ENCODE measurements around the gene NIPAL4. TPM values are rescaled to one million over a fixed set of nuclear protein-coding genes. Genes with fewer than 3 reads are reported as not detected.

The NIPAL4 gene
- polyA plus RNA-seq, 1 donor from 2014 or later: not detected

DNA sequence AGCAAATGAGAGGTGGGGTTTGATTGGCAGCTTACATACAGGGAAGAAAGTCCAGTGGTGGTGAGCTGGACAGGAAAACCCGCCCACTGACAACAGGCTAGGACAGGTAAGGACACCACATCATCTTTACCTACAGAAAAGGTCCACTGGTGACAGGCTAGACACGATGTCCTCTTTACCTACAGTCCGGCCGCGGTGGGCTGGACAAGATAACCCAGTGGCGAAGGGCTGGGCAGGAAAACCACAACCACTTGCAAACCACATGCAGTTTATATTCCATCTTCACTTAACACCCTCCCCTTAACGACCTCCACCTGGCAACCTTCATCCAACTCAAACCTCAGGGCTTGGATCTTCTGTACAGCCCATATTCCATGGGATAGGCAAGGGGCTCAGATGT, 5.0 kb upstream of the NIPAL4 start:
- Histone ChIP-seq H2AFZ (ENCODE audit: low read depth, low read length) (no peak overlapping the region), H4K20me1 (ENCODE audit: insufficient read depth) (no peaks in the 10 kb centered on the region), H3K4me2 (ENCODE audit: low read length) (no peak overlapping the region), H3K4me3 (ENCODE audit: low read length) (no peak overlapping the region), H3F3A (ENCODE audit: insufficient read depth, low read length, poor library complexity, severe bottlenecking) (no peaks in the 10 kb centered on the region), H3K79me2 (replicated peaks; ENCODE audit: insufficient read depth, low read length) (no peaks in the 10 kb centered on the region), H3K9me2 (ENCODE audit: insufficient read depth, low read length) (no peaks in the 10 kb centered on the region), H3K27me3 (ENCODE audit: insufficient read depth, low read depth, low read length) (peaks cover 17% of the 10 kb centered on the region), H3K36me3 (ENCODE audit: insufficient read depth, low read length) (no peaks in the 10 kb centered on the region), H3K27ac (ENCODE audit: low read length) (no peak overlapping the region), H3K9ac (ENCODE audit: low read length) (no peak overlapping the region), H3K9me3 (ENCODE audit: low read length) (no peaks in the 10 kb centered on the region)
- TF ChIP-seq, protein P1, sequence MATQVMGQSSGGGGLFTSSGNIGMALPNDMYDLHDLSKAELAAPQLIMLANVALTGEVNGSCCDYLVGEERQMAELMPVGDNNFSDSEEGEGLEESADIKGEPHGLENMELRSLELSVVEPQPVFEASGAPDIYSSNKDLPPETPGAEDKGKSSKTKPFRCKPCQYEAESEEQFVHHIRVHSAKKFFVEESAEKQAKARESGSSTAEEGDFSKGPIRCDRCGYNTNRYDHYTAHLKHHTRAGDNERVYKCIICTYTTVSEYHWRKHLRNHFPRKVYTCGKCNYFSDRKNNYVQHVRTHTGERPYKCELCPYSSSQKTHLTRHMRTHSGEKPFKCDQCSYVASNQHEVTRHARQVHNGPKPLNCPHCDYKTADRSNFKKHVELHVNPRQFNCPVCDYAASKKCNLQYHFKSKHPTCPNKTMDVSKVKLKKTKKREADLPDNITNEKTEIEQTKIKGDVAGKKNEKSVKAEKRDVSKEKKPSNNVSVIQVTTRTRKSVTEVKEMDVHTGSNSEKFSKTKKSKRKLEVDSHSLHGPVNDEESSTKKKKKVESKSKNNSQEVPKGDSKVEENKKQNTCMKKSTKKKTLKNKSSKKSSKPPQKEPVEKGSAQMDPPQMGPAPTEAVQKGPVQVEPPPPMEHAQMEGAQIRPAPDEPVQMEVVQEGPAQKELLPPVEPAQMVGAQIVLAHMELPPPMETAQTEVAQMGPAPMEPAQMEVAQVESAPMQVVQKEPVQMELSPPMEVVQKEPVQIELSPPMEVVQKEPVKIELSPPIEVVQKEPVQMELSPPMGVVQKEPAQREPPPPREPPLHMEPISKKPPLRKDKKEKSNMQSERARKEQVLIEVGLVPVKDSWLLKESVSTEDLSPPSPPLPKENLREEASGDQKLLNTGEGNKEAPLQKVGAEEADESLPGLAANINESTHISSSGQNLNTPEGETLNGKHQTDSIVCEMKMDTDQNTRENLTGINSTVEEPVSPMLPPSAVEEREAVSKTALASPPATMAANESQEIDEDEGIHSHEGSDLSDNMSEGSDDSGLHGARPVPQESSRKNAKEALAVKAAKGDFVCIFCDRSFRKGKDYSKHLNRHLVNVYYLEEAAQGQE (IDR thresholded peaks at IDR 0.05; ENCODE audit: borderline replicate concordance): no peak
- TF ChIP-seq MXI1 (conservative IDR thresholded peaks at IDR 0.05; ENCODE audit: poor library complexity, severe bottlenecking) (no peak), EP300 (conservative IDR thresholded peaks at IDR 0.05; ENCODE audit: poor library complexity, severe bottlenecking) (no peak), EZH2 (IDR thresholded peaks at IDR 0.05; ENCODE audit: borderline replicate concordance, insufficient read depth, low read length, poor library complexity, severe bottlenecking) (no peak), TAF1 (IDR thresholded peaks at IDR 0.05; ENCODE audit: low read depth) (no peak), SMC3 (conservative IDR thresholded peaks at IDR 0.05; ENCODE audit: poor library complexity) (no peak), POLR2AphosphoS5 (IDR thresholded peaks at IDR 0.05) (no peak), RAD21 (conservative IDR thresholded peaks at IDR 0.05) (no peak)
- TF ChIP-seq, protein P2, sequence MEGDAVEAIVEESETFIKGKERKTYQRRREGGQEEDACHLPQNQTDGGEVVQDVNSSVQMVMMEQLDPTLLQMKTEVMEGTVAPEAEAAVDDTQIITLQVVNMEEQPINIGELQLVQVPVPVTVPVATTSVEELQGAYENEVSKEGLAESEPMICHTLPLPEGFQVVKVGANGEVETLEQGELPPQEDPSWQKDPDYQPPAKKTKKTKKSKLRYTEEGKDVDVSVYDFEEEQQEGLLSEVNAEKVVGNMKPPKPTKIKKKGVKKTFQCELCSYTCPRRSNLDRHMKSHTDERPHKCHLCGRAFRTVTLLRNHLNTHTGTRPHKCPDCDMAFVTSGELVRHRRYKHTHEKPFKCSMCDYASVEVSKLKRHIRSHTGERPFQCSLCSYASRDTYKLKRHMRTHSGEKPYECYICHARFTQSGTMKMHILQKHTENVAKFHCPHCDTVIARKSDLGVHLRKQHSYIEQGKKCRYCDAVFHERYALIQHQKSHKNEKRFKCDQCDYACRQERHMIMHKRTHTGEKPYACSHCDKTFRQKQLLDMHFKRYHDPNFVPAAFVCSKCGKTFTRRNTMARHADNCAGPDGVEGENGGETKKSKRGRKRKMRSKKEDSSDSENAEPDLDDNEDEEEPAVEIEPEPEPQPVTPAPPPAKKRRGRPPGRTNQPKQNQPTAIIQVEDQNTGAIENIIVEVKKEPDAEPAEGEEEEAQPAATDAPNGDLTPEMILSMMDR (IDR thresholded peaks at IDR 0.05; ENCODE audit: poor library complexity, severe bottlenecking): no peak

DNA sequence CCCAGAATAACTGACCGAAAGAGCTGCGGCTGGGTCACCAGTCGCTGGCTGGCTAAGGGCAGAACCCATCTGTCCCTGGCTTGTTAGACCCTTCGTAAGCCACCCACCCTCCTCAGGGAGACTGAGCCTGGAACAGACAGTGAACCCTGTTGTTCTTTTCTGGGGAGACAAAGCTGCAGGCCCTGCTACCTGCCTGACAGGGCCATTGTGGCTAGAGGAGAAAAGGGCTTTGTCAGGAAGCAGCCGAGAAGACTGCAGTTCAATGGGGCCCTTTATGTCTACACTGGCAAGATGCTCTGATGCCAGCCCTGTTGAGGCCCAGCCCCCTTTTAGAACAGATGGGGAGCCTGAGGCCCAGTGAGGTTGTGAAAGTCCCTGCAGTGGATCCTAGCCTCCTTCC, 3.7 kb upstream of the NIPAL4 start:
- Histone ChIP-seq H3F3A (ENCODE audit: insufficient read depth, low read length, poor library complexity, severe bottlenecking) (no peaks in the 10 kb centered on the region), H3K4me2 (ENCODE audit: low read length) (no peak overlapping the region), H3K9me2 (ENCODE audit: insufficient read depth, low read length) (no peaks in the 10 kb centered on the region), H3K9me3 (ENCODE audit: low read length) (no peaks in the 10 kb centered on the region), H3K27ac (ENCODE audit: low read length) (no peak overlapping the region), H3K79me2 (replicated peaks; ENCODE audit: insufficient read depth, low read length) (no peaks in the 10 kb centered on the region), H3K27me3 (ENCODE audit: insufficient read depth, low read depth, low read length) (peaks cover 29% of the 10 kb centered on the region), H3K36me3 (ENCODE audit: insufficient read depth, low read length) (no peaks in the 10 kb centered on the region), H3K4me3 (ENCODE audit: low read length) (no peak overlapping the region), H4K20me1 (ENCODE audit: insufficient read depth) (no peaks in the 10 kb centered on the region), H3K9ac (ENCODE audit: low read length) (no peak overlapping the region), H2AFZ (ENCODE audit: low read depth, low read length) (no peak overlapping the region)
- no peak for TF ChIP-seq SMC3 (conservative IDR thresholded peaks at IDR 0.05; ENCODE audit: poor library complexity)
- TF ChIP-seq RAD21 (conservative IDR thresholded peaks at IDR 0.05): no peak
- no peak for TF ChIP-seq EP300 (conservative IDR thresholded peaks at IDR 0.05; ENCODE audit: poor library complexity, severe bottlenecking)
- no peak for TF ChIP-seq POLR2AphosphoS5 (IDR thresholded peaks at IDR 0.05)
- TF ChIP-seq, protein P1 (IDR thresholded peaks at IDR 0.05; ENCODE audit: borderline replicate concordance): no peak
- no peak for TF ChIP-seq EZH2 (IDR thresholded peaks at IDR 0.05; ENCODE audit: borderline replicate concordance, insufficient read depth, low read length, poor library complexity, severe bottlenecking)
- TF ChIP-seq TAF1 (IDR thresholded peaks at IDR 0.05; ENCODE audit: low read depth): no peak
- no peak for TF ChIP-seq MXI1 (conservative IDR thresholded peaks at IDR 0.05; ENCODE audit: poor library complexity, severe bottlenecking)
- TF ChIP-seq, protein P2 (IDR thresholded peaks at IDR 0.05; ENCODE audit: poor library complexity, severe bottlenecking): no peak
